IPS-18a (cell line): ENCODE data around the gene ADAMTS7.
"Not testable (repeated sequence)": the region's sequence is repeated elsewhere in the genome, so short reads cannot be mapped to it uniquely, and the experiment has no call there.

Experiments used
- H3K27ac ChIP-seq: one replicate; pipeline ENCODE4 v1.5.1; 2013; ENCODE audit warnings: low read length
- H3K27me3 ChIP-seq: one replicate; pipeline ENCODE4 v1.6.1; 2013; ENCODE audit warnings: mild to moderate bottlenecking, low read length; ENCODE audit not compliant: control insufficient read depth, insufficient read depth
- H3K36me3 ChIP-seq: one replicate; pipeline ENCODE4 v1.6.1; 2013; ENCODE audit warnings: low read depth, low read length; ENCODE audit not compliant: control insufficient read depth
- H3K4me1 ChIP-seq: one replicate; pipeline ENCODE4 v1.6.1; 2013; ENCODE audit warnings: low read depth, low read length; ENCODE audit not compliant: control insufficient read depth
- H3K4me3 ChIP-seq: one replicate; pipeline ENCODE4 v1.5.1; 2013; ENCODE audit warnings: low read length
- H3K9ac ChIP-seq: one replicate; pipeline ENCODE4 v1.6.1; 2013; ENCODE audit warnings: mild to moderate bottlenecking, low read length, moderate library complexity
- H3K9me3 ChIP-seq: one replicate; pipeline ENCODE4 v1.6.1; 2013; ENCODE audit warnings: low read depth, low read length; ENCODE audit not compliant: control insufficient read depth

ADAMTS7 gene

GRCh38 chr15:78761020-78761419 lies 50.2 kb downstream of the ADAMTS7 start:
- Histone ChIP-seq H3K27ac (no peak overlapping the region), H3K27me3 (no peaks in the 10 kb centered on the region), H3K9me3 (no peaks in the 10 kb centered on the region), H3K4me1 (no peaks in the 10 kb centered on the region), H3K4me3 (no peak overlapping the region), H3K36me3 (no peaks in the 10 kb centered on the region), H3K9ac (no peak overlapping the region)

GRCh38 chr15:78760091-78760882 lies 51.0 kb downstream of the ADAMTS7 start:
- H3K27me3 ChIP-seq, H3K27ac ChIP-seq, H3K36me3 ChIP-seq, H3K9me3 ChIP-seq, H3K4me3 ChIP-seq, H3K9ac ChIP-seq, H3K4me1 ChIP-seq: not testable (repeated sequence)

GRCh38 chr15:78759361-78759998 lies 51.8 kb downstream of the ADAMTS7 start:
- H3K9ac ChIP-seq, H3K27ac ChIP-seq, H3K27me3 ChIP-seq, H3K36me3 ChIP-seq, H3K4me3 ChIP-seq, H3K9me3 ChIP-seq, H3K4me1 ChIP-seq: not testable (repeated sequence)

GRCh38 chr15:78758486-78759200 lies 52.6 kb downstream of the ADAMTS7 start:
- H3K27ac ChIP-seq, H3K27me3 ChIP-seq, H3K36me3 ChIP-seq, H3K4me1 ChIP-seq, H3K4me3 ChIP-seq, H3K9ac ChIP-seq, H3K9me3 ChIP-seq: not testable (repeated sequence)

GRCh38 chr15:78758084-78758483 lies 53.2 kb downstream of the ADAMTS7 start:
- H3K4me3 ChIP-seq, H3K27ac ChIP-seq, H3K36me3 ChIP-seq, H3K9me3 ChIP-seq, H3K4me1 ChIP-seq, H3K27me3 ChIP-seq, H3K9ac ChIP-seq: not testable (repeated sequence)

- H3K9ac ChIP-seq, result no peak overlapping the region
- H3K36me3 ChIP-seq, result no peaks in the 10 kb centered on the region
- H3K9me3 ChIP-seq, result no peaks in the 10 kb centered on the region
- no peaks in the 10 kb centered on the region for H3K27me3 ChIP-seq
- no peak overlapping the region for H3K27ac ChIP-seq
- no peak overlapping the region for H3K4me3 ChIP-seq
- H3K4me1 ChIP-seq, result no peaks in the 10 kb centered on the region
Measured at GRCh38 chr15:78757636-78757905, 53.7 kb downstream of the ADAMTS7 start.

- H3K36me3 ChIP-seq, H3K9ac ChIP-seq, H3K27me3 ChIP-seq, H3K4me1 ChIP-seq, H3K27ac ChIP-seq, H3K9me3 ChIP-seq, H3K4me3 ChIP-seq: not testable (repeated sequence)
Measured at GRCh38 chr15:78756781-78757635, 54.3 kb downstream of the ADAMTS7 start.

- H3K9me3 ChIP-seq, H3K27me3 ChIP-seq, H3K27ac ChIP-seq, H3K9ac ChIP-seq, H3K4me3 ChIP-seq, H3K4me1 ChIP-seq, H3K36me3 ChIP-seq: not testable (repeated sequence)
Measured at GRCh38 chr15:78755900-78756591, 55.2 kb downstream of the ADAMTS7 start.

- H3K27me3 ChIP-seq, H3K36me3 ChIP-seq, H3K27ac ChIP-seq, H3K9me3 ChIP-seq, H3K4me1 ChIP-seq, H3K9ac ChIP-seq, H3K4me3 ChIP-seq: not testable (repeated sequence)
Measured at GRCh38 chr15:78754637-78755280, 56.5 kb downstream of the ADAMTS7 start.

- not testable (repeated sequence) for H3K27me3 ChIP-seq, H3K4me1 ChIP-seq, H3K4me3 ChIP-seq, H3K36me3 ChIP-seq, H3K9me3 ChIP-seq, H3K27ac ChIP-seq, H3K9ac ChIP-seq
Measured at GRCh38 chr15:78753751-78754535, 57.3 kb downstream of the ADAMTS7 start.
